H9 (cell line): ENCODE measurements around the gene METTL9. TPM values are rescaled to one million over a fixed set of nuclear protein-coding genes. Genes with fewer than 3 reads are reported as not detected.

Source experiments
- DNase-seq: peaks from one replicate; pipeline ENCODE4 v3.0.0-alpha.2; 2017
- H2AFZ ChIP-seq: one replicate; pipeline ENCODE4 v1.6.1; 2013; ENCODE audit warnings: mild to moderate bottlenecking, low read length, control low read depth, moderate library complexity
- H2AK5ac ChIP-seq: 2 replicates; pipeline ENCODE4 v1.6.1; 2013; ENCODE audit warnings: low read length, control low read depth, mixed read lengths; ENCODE audit not compliant: insufficient read length
- H2BK120ac ChIP-seq: one replicate; pipeline ENCODE4 v1.6.1; 2013; ENCODE audit warnings: low read depth, mild to moderate bottlenecking, low read length, control low read depth, inconsistent platforms; ENCODE audit not compliant: poor library complexity, severe bottlenecking
- H2BK12ac ChIP-seq: 2 replicates; pipeline ENCODE4 v1.6.1; 2013; ENCODE audit warnings: low read length, control low read depth, mixed read lengths, low read depth; ENCODE audit not compliant: insufficient read length
- H2BK15ac ChIP-seq: 2 replicates; pipeline ENCODE4 v1.6.1; 2013; ENCODE audit warnings: low read depth, low read length, control low read depth
- H2BK20ac ChIP-seq: one replicate; pipeline ENCODE4 v1.6.1; 2013; ENCODE audit warnings: low read depth, mild to moderate bottlenecking, low read length, control low read depth, inconsistent platforms; ENCODE audit not compliant: poor library complexity, severe bottlenecking
- H2BK5ac ChIP-seq: 2 replicates; pipeline ENCODE4 v1.6.1; 2013; ENCODE audit warnings: low read length, control low read depth, mixed read lengths; ENCODE audit not compliant: insufficient read length
- H3K14ac ChIP-seq: 2 replicates; pipeline ENCODE4 v1.6.1; 2013; ENCODE audit warnings: low read length, control low read depth; ENCODE audit not compliant: insufficient read depth
- H3K18ac ChIP-seq: 2 replicates; pipeline ENCODE4 v1.6.1; 2013; ENCODE audit warnings: low read depth, mild to moderate bottlenecking, mixed read lengths, low read length, control low read depth; ENCODE audit not compliant: insufficient read length
- H3K23ac ChIP-seq: 2 replicates; pipeline ENCODE4 v1.6.1; 2013; ENCODE audit warnings: low read length, control low read depth, mixed read lengths, low read depth; ENCODE audit not compliant: insufficient read length
- H3K23me2 ChIP-seq: 2 replicates; pipeline ENCODE4 v1.6.1; 2013; ENCODE audit warnings: low read depth, mild to moderate bottlenecking, mixed read lengths, low read length, control low read depth; ENCODE audit not compliant: insufficient read length, poor library complexity, severe bottlenecking
- H3K27ac ChIP-seq: 2 replicates; pipeline ENCODE4 v1.5.1; 2013; ENCODE audit warnings: low read length, control low read depth, mixed read lengths, low read depth; ENCODE audit not compliant: insufficient read length
- H3K27me3 ChIP-seq: 2 replicates; pipeline ENCODE4 v1.6.1; 2013; ENCODE audit warnings: low read length, control low read depth, inconsistent platforms; ENCODE audit not compliant: insufficient read depth
- H3K4ac ChIP-seq: 2 replicates; pipeline ENCODE4 v1.6.1; 2013; ENCODE audit warnings: low read depth, mild to moderate bottlenecking, control low read depth, inconsistent platforms, low read length, moderate library complexity
- H3K4me1 ChIP-seq: 2 replicates; pipeline ENCODE4 v1.6.1; 2013; ENCODE audit warnings: low read length, control low read depth, inconsistent platforms; ENCODE audit not compliant: insufficient read depth
- H3K4me2 ChIP-seq: 2 replicates; pipeline ENCODE4 v1.6.1; 2013; ENCODE audit warnings: low read length, control low read depth, mixed read lengths; ENCODE audit not compliant: insufficient read length, insufficient read depth
- H3K56ac ChIP-seq: 2 replicates; pipeline ENCODE4 v1.6.1; 2013; ENCODE audit warnings: low read depth, mild to moderate bottlenecking, mixed read lengths, low read length, control low read depth; ENCODE audit not compliant: insufficient read length
- H3K79me1 ChIP-seq: 2 replicates; pipeline ENCODE4 v1.6.1; 2013; ENCODE audit warnings: low read depth, mild to moderate bottlenecking, moderate library complexity, low read length, control low read depth, inconsistent platforms; ENCODE audit not compliant: insufficient read depth, poor library complexity, severe bottlenecking
- H3K79me2 ChIP-seq: 2 replicates; pipeline ENCODE4 v1.6.1; 2013; ENCODE audit warnings: low read length, control low read depth, inconsistent platforms; ENCODE audit not compliant: insufficient read depth
- H3K9ac ChIP-seq: 2 replicates; pipeline ENCODE4 v1.6.1; 2013; ENCODE audit warnings: low read length, control low read depth, mixed read lengths; ENCODE audit not compliant: insufficient read length; ENCODE audit errors: extremely low read depth
- H3K9me3 ChIP-seq: one replicate; pipeline ENCODE4 v1.6.1; 2013; ENCODE audit warnings: low read depth, low read length, inconsistent platforms; ENCODE audit not compliant: control insufficient read depth
- H3T11ph ChIP-seq: one replicate; pipeline ENCODE4 v1.6.1; 2013; ENCODE audit warnings: mild to moderate bottlenecking, low read length, control low read depth, inconsistent platforms
- H4K20me1 ChIP-seq: one replicate; pipeline ENCODE4 v1.6.1; 2013; ENCODE audit not compliant: control insufficient read depth, insufficient read length, insufficient read depth
- H4K5ac ChIP-seq: 2 replicates; pipeline ENCODE4 v1.6.1; 2013; ENCODE audit warnings: low read depth, mild to moderate bottlenecking, mixed read lengths, low read length, control low read depth; ENCODE audit not compliant: insufficient read length
- H4K8ac ChIP-seq: replicated peaks from 2 replicates; pipeline ENCODE4 v1.6.1; 2013; ENCODE audit warnings: low read length, control low read depth, mixed read lengths, low read depth; ENCODE audit not compliant: insufficient read length
- H4K91ac ChIP-seq: 2 replicates; pipeline ENCODE4 v1.6.1; 2013; ENCODE audit warnings: low read depth, mild to moderate bottlenecking, moderate library complexity, mixed read lengths, low read length, control low read depth; ENCODE audit not compliant: insufficient read length
- H3K27ac Mint-ChIP-seq, 3 experiments: 2 replicates in 2 of 3; 3 replicates in 1 of 3; pipeline ENCODE4 v1.8.0; 2020 to 2021; ENCODE audit warnings: mixed read lengths in 3 of 3, mild to moderate bottlenecking in 1 of 3, moderate library complexity in 1 of 3
- H3K27me3 Mint-ChIP-seq: 2 replicates; pipeline ENCODE4 v1.8.0; 2021; ENCODE audit warnings: low read depth, mild to moderate bottlenecking, moderate library complexity, mixed read lengths
- H3K36me3 Mint-ChIP-seq, 3 experiments: 2 replicates in 2 of 3; 3 replicates in 1 of 3; pipeline ENCODE4 v1.8.0; 2020 to 2021; ENCODE audit warnings: low read depth in 3 of 3, mixed read lengths in 3 of 3; ENCODE audit not compliant: insufficient read depth in 1 of 3
- H3K4me1 Mint-ChIP-seq, 2 experiments: 2 replicates each; pipeline ENCODE4 v1.8.0; 2020; ENCODE audit warnings: mixed read lengths in 2 of 2
- H3K4me3 Mint-ChIP-seq, 2 experiments: 2 replicates in 1 of 2; 3 replicates in 1 of 2; pipeline ENCODE4 v1.8.0; 2020 to 2021; ENCODE audit warnings: mild to moderate bottlenecking in 2 of 2, mixed read lengths in 2 of 2, moderate library complexity in 1 of 2
- H3K9me3 Mint-ChIP-seq, 2 experiments: 2 replicates in 1 of 2; 3 replicates in 1 of 2; pipeline ENCODE4 v1.8.0; 2020; ENCODE audit warnings: mild to moderate bottlenecking in 2 of 2, mixed read lengths in 2 of 2, moderate library complexity in 1 of 2
- CTCF ChIP-seq: fragments of 200-600 bp; sonication (generic); conservative IDR thresholded peaks from 3 replicates; pipeline ENCODE4 v1.8.0; 2021; ENCODE audit warnings: antibody characterized with exemption, mild to moderate bottlenecking
- WGBS: extraction: QIAGEN DNeasy Blood & Tissue Kit; methylation state at CpG from one replicate; pipeline ENCODE4 v1.1.7; 2013; ENCODE audit warnings: missing lambda C conversion rate, low lambda C conversion rate, mixed read lengths; ENCODE audit not compliant: insufficient read length; ENCODE audit errors: extremely low coverage; 5-methylcytosine and 5-hydroxymethylcytosine counted together
- total RNA-seq: library from RNA; stranded (reverse); gene quantifications from 2 replicates; pipeline ENCODE4 v1.2.1, GENCODE V29; 2021

The METTL9 gene
- total RNA-seq, 1 experiment from 2014 or later, result 108 TPM

- H3K79me1 ChIP-seq, result no peaks in the 10 kb centered on the region
- H3K14ac ChIP-seq, result no peak overlapping the region
- H3K4me2 ChIP-seq, result no peak overlapping the region
- Mint-ChIP-seq H3K9me3 (no peaks in the 10 kb centered on the region), H3K27me3 (no peaks in the 10 kb centered on the region; the same call in 1 of the 2 replicates), H3K36me3 (no peaks in the 10 kb centered on the region), H3K27ac (no peak overlapping the region; a peak in 1 of 7 replicates), H3K4me1 (peaks cover 14 to 23% of the 10 kb centered on the region in 2 experiments), H3K4me3 (peak overlapping the region; percentile 67 to 90)
- no peaks in the 10 kb centered on the region for H3K9me3 ChIP-seq
- H4K8ac ChIP-seq, result no peak overlapping the region
- no peak for DNase-seq
- H3K23me2 ChIP-seq, result peaks cover 13% of the 10 kb centered on the region
- no peak overlapping the region for H4K5ac ChIP-seq
- no CpG with 5 or more reads among the region's 2 CpGs for WGBS
- no peak overlapping the region for H2BK20ac ChIP-seq
- no peak overlapping the region for H2BK12ac ChIP-seq
- no peak overlapping the region for H3K9ac ChIP-seq
- H3K27me3 ChIP-seq, result no peaks in the 10 kb centered on the region
- H3T11ph ChIP-seq, result no peak overlapping the region
- H4K20me1 ChIP-seq, result no peaks in the 10 kb centered on the region
- no peak overlapping the region for H4K91ac ChIP-seq
- H2AK5ac ChIP-seq, result no peak overlapping the region
- no peak overlapping the region for H2BK15ac ChIP-seq
- no peak overlapping the region for H2BK5ac ChIP-seq
- H3K27ac ChIP-seq, result no peak overlapping the region
- no peak overlapping the region for H2AFZ ChIP-seq
- no peak overlapping the region for H2BK120ac ChIP-seq
- H3K56ac ChIP-seq, result no peak overlapping the region
- H3K4ac ChIP-seq, result no peak overlapping the region
- H3K18ac ChIP-seq, result no peak overlapping the region
- peaks cover 12% of the 10 kb centered on the region; the same call in 1 of the 2 replicates for H3K79me2 ChIP-seq
- H3K4me1 ChIP-seq, result no peaks in the 10 kb centered on the region
- TF ChIP-seq CTCF, result no peak
- no peak overlapping the region for H3K23ac ChIP-seq
Observed at GRCh38 chr16:21597561-21598030, 1.8 kb upstream of the METTL9 start.
